WERI-Rb-1 (cell line): ENCODE data around the gene PADI2.

Experiments used
- DNase-seq: peaks from one replicate; pipeline ENCODE4 v3.0.0-alpha.2; 2020
- H3K27ac ChIP-seq: fragments of 250-450 bp; sonication (Bioruptor Pico); 2 replicates; pipeline ENCODE4 v1.5.1; 2020; ENCODE audit warnings: mild to moderate bottlenecking, moderate library complexity
- H3K27me3 ChIP-seq: fragments of 250-450 bp; sonication (Bioruptor Pico); 2 replicates; pipeline ENCODE4 v1.5.1; 2021; ENCODE audit warnings: mild to moderate bottlenecking, low read depth, moderate library complexity; ENCODE audit not compliant: insufficient read depth, severe bottlenecking
- H3K36me3 ChIP-seq: fragments of 250-450 bp; sonication (Bioruptor Pico); 2 replicates; pipeline ENCODE4 v1.5.1; 2020; ENCODE audit warnings: mild to moderate bottlenecking, moderate library complexity
- H3K4me3 ChIP-seq: 2 replicates; pipeline ENCODE4 v1.5.1; 2011; ENCODE audit warnings: low read depth, mild to moderate bottlenecking, control low read depth, low read length
- H3K9me3 ChIP-seq: fragments of 250-450 bp; sonication (Bioruptor Pico); 2 replicates; pipeline ENCODE4 v1.5.1; 2021; ENCODE audit warnings: mild to moderate bottlenecking, moderate library complexity; ENCODE audit not compliant: severe bottlenecking
- CTCF ChIP-seq: IDR thresholded peaks from 2 replicates; pipeline ENCODE4 v1.5.1; 2011; ENCODE audit warnings: low read depth, mild to moderate bottlenecking, control low read depth, inconsistent platforms, low read length

The PADI2 gene

GRCh38 chr1:17078991-17079868 is 40.0 kb downstream of the PADI2 start:
- H3K4me3 ChIP-seq, result no peak overlapping the region
- H3K36me3 ChIP-seq, result no peaks in the 10 kb centered on the region
- no peaks in the 10 kb centered on the region for H3K27me3 ChIP-seq
- no peak overlapping the region for H3K27ac ChIP-seq
- DNase-seq, result no peak
- peaks cover 7% of the 10 kb centered on the region for H3K9me3 ChIP-seq
- TF ChIP-seq CTCF, result no peak

GRCh38 chr1:17075470-17076255 is 43.6 kb downstream of the PADI2 start:
- H3K27ac ChIP-seq, result no peak overlapping the region
- H3K27me3 ChIP-seq, result no peaks in the 10 kb centered on the region
- no peak overlapping the region for H3K4me3 ChIP-seq
- no peak for DNase-seq
- TF ChIP-seq CTCF, result peak; percentile 30
- no peaks in the 10 kb centered on the region for H3K36me3 ChIP-seq
- H3K9me3 ChIP-seq, result peaks cover 7% of the 10 kb centered on the region

GRCh38 chr1:17071794-17072193 is 47.5 kb downstream of the PADI2 start:
- Histone ChIP-seq H3K27ac (no peak overlapping the region), H3K27me3 (no peaks in the 10 kb centered on the region), H3K36me3 (no peaks in the 10 kb centered on the region), H3K4me3 (no peak overlapping the region), H3K9me3 (peaks cover 3% of the 10 kb centered on the region)
- TF ChIP-seq CTCF, result no peak
- no peak for DNase-seq

DNA sequence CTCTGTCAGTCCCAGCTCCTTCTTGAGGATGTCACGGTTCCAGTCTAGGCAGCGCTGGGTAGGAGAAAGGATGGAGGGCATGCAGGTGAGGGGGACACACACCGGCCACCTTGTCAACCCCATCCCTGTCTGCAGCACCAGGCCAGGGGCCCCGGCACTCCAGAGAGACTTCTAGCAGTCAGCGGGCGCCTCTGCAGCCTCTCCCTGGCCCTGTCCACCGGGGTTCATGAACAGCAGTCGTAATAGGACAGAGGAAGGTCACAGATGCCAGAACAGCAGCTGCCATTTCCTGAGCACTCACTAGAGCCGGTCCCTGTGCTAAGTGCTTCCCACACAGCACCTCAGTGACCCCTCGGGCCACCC is 49.1 kb downstream of the PADI2 start:
- no peaks in the 10 kb centered on the region for H3K27me3 ChIP-seq

GRCh38 chr1:17069452-17070162 is 49.6 kb downstream of the PADI2 start:
- DNase-seq, result no peak
- Histone ChIP-seq H3K4me3 (no peak overlapping the region), H3K36me3 (no peaks in the 10 kb centered on the region), H3K9me3 (peaks cover 9% of the 10 kb centered on the region), H3K27ac (no peak overlapping the region), H3K27me3 (no peaks in the 10 kb centered on the region)
- no peak for TF ChIP-seq CTCF

More for the DNA sequence above, 49.1 kb downstream of the PADI2 start:
- Histone ChIP-seq H3K27ac (no peak overlapping the region), H3K36me3 (no peaks in the 10 kb centered on the region), H3K4me3 (no peak overlapping the region), H3K9me3 (peaks cover 6% of the 10 kb centered on the region)
- peak; percentile 20 for DNase-seq
- TF ChIP-seq CTCF, result no peak
